Mucosa of stomach (tissue), 1 donor: Measurements from ENCODE around the gene RPH3AL.
"Not testable (repeated sequence)": the region's sequence is repeated elsewhere in the genome, so short reads cannot be mapped to it uniquely, and the experiment has no call there.

Source experiments
- H3K27me3 ChIP-seq: one replicate; pipeline ENCODE4 v1.7.0; 2013; ENCODE audit warnings: mild to moderate bottlenecking, low read length; ENCODE audit not compliant: control insufficient read depth, insufficient read depth
- H3K36me3 ChIP-seq: one replicate; pipeline ENCODE4 v1.7.0; 2013; ENCODE audit warnings: low read length; ENCODE audit not compliant: control insufficient read depth, insufficient read depth
- H3K4me1 ChIP-seq: one replicate; pipeline ENCODE4 v1.7.0; 2013; ENCODE audit warnings: mild to moderate bottlenecking, low read length; ENCODE audit not compliant: control insufficient read depth, insufficient read depth
- H3K4me3 ChIP-seq: one replicate; pipeline ENCODE4 v1.7.0; 2013; ENCODE audit warnings: low read length
- H3K9ac ChIP-seq: one replicate; pipeline ENCODE4 v1.7.0; 2013; ENCODE audit warnings: mild to moderate bottlenecking, low read length, moderate library complexity
- H3K9me3 ChIP-seq: one replicate; pipeline ENCODE4 v1.7.0; 2013; ENCODE audit warnings: mild to moderate bottlenecking, low read length, moderate library complexity; ENCODE audit not compliant: control insufficient read depth
- donor health status: Pancreatic carcinoma.

The RPH3AL gene

DNA sequence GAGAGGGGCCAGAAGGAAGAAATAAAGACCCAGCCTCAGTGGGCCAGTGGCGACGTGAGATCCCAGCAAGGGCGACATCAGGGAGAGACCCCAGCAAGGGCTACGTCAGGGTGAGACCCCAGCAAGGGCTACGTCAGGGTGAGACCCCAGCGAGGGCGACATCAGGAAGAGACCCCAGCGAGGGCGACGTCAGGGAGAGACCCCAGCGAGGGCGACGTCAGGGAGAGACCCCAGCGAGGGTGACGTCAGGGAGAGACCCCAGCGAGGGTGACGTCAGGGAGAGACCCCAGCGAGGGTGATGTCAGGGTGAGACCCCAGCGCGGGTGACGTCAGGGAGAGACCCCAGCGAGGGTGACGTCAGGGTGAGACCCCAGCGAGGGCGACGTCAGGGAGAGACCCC is 79.8 kb downstream of the RPH3AL start:
- H3K4me1 ChIP-seq, H3K36me3 ChIP-seq, H3K4me3 ChIP-seq, H3K27me3 ChIP-seq, H3K9me3 ChIP-seq, H3K9ac ChIP-seq: not testable (repeated sequence)

DNA sequence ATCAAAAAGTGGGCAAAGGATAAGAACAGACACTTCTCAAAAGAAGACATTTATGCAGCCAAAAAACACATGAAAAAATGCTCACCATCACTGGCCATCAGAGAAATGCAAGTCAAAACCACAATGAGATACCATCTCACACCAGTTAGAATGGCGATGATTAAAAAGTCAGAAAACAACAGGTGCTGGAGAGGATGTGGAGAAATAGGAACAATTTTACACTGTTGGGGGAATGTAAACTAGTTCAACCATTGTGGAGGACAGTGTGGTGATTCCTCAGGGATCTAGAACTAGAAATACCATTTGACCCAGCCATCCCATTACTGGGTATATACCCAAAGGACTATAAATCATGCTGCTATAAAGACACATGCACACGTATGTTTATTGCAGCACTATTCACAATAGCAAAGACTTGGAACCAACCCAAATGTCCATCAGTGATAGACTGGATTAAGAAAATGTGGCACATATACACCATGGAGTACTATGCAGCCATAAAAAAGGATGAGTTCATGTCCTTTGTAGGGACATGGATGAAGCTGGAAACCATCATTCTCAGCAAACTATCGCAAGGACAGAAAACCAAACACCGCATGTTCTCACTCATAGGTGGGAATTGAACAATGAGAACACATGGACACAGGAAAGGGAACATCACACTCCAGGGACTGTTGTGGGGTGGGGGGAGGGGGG is 80.5 kb downstream of the RPH3AL start:
- not testable (repeated sequence) for H3K4me1 ChIP-seq, H3K36me3 ChIP-seq, H3K27me3 ChIP-seq, H3K9me3 ChIP-seq, H3K9ac ChIP-seq, H3K4me3 ChIP-seq

DNA sequence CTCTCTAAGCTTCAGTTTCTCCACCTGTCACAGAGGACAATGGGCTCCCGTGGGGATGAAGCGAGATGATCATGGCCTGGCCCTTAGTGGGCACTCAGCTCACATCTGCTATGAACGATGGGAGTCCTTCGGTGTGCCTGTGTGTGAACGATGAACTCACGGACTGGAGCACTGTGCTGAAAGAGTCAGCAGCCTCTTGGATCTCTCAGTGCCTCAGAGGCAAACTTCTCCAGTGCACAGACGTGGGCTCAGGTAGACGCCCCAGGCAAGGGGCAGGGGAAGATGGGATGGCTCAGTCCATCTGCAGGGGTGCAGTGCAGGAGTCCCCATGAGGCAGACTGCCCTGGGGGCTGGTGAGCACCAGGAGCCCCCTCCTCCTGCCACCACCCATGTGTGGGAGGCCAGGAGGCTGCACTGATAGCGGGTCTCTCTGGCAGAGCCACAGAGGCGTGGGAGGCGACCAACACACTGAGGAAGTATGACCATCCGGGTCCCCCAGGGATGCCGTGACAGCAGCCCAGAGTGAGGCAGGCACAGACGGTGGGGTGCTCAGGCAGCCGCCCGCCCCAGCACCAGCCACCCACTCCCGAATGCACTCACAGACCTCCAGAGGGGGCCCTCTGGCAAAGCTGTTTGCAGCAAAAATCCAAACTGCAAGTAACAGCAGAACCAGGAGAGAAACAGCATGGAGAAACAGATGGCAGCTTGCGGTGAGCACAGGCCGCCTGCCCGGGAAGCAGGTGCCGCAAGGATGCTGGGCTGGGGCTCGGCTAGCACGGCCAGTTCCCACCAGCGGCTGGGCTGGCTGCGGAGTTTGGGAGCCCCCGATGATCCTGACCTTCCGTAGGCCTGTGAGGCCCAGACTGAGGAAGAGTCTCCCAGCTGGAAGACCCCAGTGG is 82.7 kb downstream of the RPH3AL start:
- no peak overlapping the region for H3K4me3 ChIP-seq
- no peaks in the 10 kb centered on the region for H3K4me1 ChIP-seq
- no peaks in the 10 kb centered on the region for H3K36me3 ChIP-seq
- no peaks in the 10 kb centered on the region for H3K9me3 ChIP-seq
- no peaks in the 10 kb centered on the region for H3K27me3 ChIP-seq
- H3K9ac ChIP-seq = no peak overlapping the region

DNA sequence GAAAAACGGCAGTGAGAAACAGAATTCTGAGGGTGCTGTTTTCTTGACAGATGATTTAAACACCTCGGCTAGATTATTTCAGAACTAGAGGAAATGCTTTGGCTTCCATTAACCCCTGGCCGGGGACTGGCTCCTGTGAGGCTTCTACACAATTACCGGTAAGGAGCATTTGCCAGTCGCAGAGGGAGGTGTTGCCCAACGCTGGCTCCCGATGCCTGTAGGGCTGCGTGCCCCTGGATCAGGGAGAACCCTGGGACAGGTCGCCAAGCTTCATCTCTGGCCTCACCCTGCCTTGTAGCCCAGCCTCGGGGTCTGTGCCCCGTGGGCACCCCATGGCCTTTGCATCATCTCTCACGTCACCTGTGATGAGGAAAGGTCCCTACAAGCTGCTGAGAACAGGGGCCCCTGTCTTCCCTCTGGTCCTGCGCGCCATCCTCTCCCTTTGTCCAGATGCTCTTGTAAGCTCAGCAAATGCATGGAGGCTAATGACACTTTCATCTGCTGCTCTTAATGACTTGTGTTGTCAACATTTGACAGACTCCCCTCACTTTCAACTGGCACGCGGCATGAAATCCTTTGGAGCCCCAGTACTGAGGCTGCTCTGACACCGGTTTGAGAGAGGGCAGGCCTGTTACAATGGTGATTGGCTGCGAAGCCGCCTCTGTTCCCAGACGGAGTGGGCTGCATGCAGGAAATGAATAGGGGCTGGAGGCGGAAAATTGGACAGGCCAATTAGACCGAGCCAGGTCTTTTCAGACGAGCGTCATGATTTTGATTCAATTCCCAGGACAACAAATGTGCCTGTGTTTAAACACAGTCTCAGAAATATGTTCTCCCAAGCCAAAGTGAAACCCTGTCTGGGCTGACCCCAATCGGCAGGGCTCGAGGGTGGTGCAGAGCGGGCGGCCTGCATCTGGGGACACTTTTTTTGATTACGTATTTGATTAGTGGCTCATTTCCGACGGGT is 85.6 kb downstream of the RPH3AL start:
- Histone ChIP-seq H3K9ac (no peak overlapping the region), H3K4me1 (no peaks in the 10 kb centered on the region), H3K4me3 (no peak overlapping the region), H3K27me3 (no peaks in the 10 kb centered on the region), H3K36me3 (no peaks in the 10 kb centered on the region), H3K9me3 (no peaks in the 10 kb centered on the region)

DNA sequence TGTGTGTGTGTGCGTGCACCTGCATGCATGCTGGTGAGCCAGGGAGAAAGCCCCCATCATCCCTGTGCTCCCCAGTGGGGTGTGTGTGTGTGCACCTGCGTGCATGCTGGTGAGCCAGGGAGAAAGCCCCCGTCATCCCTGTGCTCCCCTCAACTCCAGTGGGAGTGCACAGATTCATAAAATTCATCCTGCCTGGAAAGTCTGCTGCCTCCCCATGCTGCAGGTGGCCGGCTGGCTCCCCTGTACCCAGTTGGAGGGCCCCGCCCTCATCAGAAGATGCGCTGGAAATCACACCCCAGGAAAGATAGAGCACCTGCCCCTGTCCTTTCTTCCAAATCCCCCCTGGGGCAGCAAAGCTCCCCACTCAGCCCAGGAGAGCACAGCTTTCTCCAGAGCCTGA is 86.4 kb downstream of the RPH3AL start:
- Histone ChIP-seq H3K4me1 (no peaks in the 10 kb centered on the region), H3K27me3 (no peaks in the 10 kb centered on the region), H3K4me3 (no peak overlapping the region), H3K9ac (no peak overlapping the region), H3K36me3 (no peaks in the 10 kb centered on the region), H3K9me3 (no peaks in the 10 kb centered on the region)

DNA sequence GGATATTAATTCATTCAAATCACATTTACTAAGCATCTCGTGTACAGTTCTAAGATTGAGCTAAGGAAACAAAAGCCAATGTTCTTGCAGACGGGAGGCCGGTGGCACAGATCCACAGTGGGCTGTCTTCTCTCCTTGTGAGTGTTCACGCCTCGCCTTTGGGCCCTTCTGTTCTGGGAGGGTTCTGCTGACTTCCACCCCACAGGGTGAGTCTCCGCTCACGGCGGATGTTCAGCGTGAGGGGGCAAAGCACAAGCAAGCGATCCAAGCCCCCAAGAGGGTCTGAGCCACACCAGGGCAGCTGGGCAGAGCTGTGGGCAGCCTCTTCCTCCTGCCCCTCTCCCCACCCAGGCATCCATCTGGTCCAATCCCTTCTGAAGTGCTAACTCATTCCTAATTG is 86.9 kb downstream of the RPH3AL start:
- no peaks in the 10 kb centered on the region for H3K9me3 ChIP-seq
- no peaks in the 10 kb centered on the region for H3K36me3 ChIP-seq
- H3K4me3 ChIP-seq = no peak overlapping the region
- no peaks in the 10 kb centered on the region for H3K27me3 ChIP-seq
- no peak overlapping the region for H3K9ac ChIP-seq
- H3K4me1 ChIP-seq = no peaks in the 10 kb centered on the region

DNA sequence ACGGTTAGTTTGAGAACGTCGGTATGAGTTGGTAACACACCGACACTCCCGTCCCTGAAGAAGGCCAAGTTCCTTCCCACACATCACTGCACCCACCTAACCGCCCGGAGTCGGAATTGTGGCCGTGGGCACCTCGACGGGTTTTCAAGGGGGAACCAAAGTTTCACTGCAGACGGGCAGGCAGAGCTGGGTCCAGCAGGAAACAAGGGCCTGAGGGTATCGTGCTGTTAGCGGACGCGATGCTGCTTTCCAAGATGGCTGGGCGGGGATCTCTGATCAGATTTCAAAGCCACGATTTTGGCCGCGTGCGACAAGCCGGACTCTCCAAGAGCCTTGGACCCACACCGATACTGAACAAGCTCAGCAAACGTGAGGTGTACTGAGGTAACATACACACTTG is 88.8 kb downstream of the RPH3AL start:
- Histone ChIP-seq H3K4me3 (no peak overlapping the region), H3K9ac (no peak overlapping the region), H3K4me1 (no peaks in the 10 kb centered on the region), H3K27me3 (no peaks in the 10 kb centered on the region), H3K9me3 (no peaks in the 10 kb centered on the region), H3K36me3 (no peaks in the 10 kb centered on the region)

DNA sequence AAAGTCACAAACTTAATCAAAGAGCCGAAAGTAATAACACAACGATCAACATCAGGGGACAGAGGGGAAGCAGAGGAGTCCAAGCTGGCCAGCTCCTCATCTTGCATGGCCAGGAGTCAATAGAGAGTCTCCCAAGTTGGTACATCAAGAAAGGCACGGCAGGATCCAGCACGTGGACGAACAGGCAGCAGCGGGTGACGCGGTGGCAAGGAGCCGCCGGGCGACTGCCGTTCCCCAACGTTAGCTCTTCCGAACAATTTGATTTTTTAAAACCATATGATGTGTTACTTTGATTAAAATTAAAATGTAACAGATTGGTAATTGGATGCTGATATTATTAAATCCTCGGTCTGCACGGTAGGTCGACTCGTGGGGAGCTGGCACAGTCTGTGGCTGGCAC is 89.3 kb downstream of the RPH3AL start:
- no peak overlapping the region for H3K9ac ChIP-seq
- H3K9me3 ChIP-seq = no peaks in the 10 kb centered on the region
- no peaks in the 10 kb centered on the region for H3K27me3 ChIP-seq
- no peaks in the 10 kb centered on the region for H3K4me1 ChIP-seq
- no peak overlapping the region for H3K4me3 ChIP-seq
- H3K36me3 ChIP-seq = no peaks in the 10 kb centered on the region

DNA sequence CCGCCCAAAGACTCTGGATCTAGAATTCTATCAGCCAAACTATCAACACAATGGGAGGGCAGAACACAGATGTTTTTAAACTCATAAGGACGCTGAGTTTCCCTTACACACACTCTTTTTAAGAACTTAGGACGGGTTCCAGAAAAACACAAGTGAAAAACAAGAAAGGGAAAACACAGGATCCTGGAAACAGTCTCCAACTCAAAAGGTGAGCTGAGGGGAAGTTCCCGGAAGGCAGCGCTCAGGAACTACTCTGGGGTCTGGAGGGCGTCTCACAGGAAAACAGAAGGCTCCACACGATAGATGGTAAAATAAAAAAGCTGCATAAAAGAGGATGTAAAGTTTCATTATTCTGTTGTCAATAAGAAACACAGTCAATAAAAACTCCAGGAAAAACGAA is 91.0 kb downstream of the RPH3AL start:
- Histone ChIP-seq H3K9me3 (no peaks in the 10 kb centered on the region), H3K4me1 (no peaks in the 10 kb centered on the region), H3K27me3 (no peaks in the 10 kb centered on the region), H3K9ac (no peak overlapping the region), H3K36me3 (no peaks in the 10 kb centered on the region), H3K4me3 (no peak overlapping the region)

DNA sequence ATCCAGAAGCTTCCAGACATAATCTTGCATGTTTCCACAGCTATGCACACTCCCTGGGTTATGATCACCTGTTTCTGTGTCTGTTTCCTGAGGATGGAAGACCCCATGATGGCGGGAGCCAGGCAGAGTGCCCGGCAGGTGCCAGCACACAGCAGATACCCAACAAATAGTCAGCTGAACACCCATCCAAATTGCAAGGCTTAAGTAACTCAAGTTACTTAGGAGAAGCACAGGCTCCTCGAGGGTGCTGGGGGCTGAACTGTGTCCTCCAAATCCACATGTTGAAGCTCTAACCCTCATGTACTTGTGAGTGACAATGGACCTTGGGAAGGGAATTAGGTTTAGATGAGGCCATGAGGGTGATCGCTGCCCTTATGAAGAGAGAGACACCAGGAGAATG is 91.7 kb downstream of the RPH3AL start:
- Histone ChIP-seq H3K9me3 (no peaks in the 10 kb centered on the region), H3K27me3 (no peaks in the 10 kb centered on the region), H3K4me1 (no peaks in the 10 kb centered on the region), H3K36me3 (no peaks in the 10 kb centered on the region), H3K4me3 (no peak overlapping the region), H3K9ac (no peak overlapping the region)

DNA sequence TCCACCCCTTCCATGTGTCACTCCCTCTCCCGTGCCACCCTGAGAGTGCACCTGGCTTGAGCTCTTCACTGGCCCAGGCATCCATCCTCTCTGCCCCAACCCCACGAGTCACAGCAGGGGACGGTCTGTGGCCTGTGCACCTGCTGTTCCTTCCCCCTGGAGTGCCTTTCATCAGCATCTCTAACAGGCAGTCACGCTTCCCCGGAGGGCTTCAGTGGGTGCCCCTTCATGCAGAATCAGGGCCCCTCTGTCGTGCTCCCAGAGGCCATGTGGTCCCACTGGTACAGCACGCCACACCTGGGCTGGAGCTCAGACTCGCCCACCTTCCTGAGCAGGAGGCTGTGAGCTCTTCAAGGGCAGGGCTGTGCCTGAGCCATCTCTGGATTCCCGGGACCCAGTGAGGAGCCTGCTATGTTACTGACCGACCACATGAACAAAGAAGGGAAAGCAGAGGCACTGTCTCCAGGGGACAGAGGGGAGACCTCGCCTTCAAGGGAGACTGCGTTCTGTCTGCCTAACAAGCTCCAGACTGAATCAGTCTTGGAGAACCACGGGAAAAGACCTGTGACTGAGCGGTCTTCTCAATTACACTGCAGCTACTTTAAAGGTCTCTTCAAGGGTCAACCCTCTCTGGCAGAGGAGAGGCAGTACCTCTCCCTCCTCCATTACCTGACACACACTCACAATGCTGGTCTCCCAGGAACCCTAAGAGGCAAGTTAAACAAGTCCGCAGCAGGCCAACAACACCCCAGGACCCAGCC is 92.4 kb downstream of the RPH3AL start:
- Histone ChIP-seq H3K27me3 (no peaks in the 10 kb centered on the region), H3K9ac (no peak overlapping the region), H3K9me3 (no peaks in the 10 kb centered on the region), H3K4me3 (no peak overlapping the region), H3K4me1 (no peaks in the 10 kb centered on the region), H3K36me3 (no peaks in the 10 kb centered on the region)
